HG03108 (cell line): ENCODE measurements around the gene MGP.

Experiments
- ATAC-seq: cut with Tn5 transposase; IDR thresholded peaks from one replicate; pipeline ENCODE4 v1.9.1; 2021; ENCODE audit warnings: moderate library complexity; ENCODE audit not compliant: unreplicated experiment

Gene MGP

GRCh38 chr12:14885718-14886221, at the start of gene MGP:
Gene MGP, minus strand, starts transcription at chr12:14885854. Its CDS starts 63 bp downstream, at chr12:14885791.
- no peak for ATAC-seq

GRCh38 chr12:14935031-14935430, 49.4 kb upstream of the MGP start:
- ATAC-seq, result no peak

GRCh38 chr12:14934511-14934910, 48.9 kb upstream of the MGP start:
- no peak for ATAC-seq

GRCh38 chr12:14931791-14932560, 46.3 kb upstream of the MGP start:
- no peak for ATAC-seq

DNA sequence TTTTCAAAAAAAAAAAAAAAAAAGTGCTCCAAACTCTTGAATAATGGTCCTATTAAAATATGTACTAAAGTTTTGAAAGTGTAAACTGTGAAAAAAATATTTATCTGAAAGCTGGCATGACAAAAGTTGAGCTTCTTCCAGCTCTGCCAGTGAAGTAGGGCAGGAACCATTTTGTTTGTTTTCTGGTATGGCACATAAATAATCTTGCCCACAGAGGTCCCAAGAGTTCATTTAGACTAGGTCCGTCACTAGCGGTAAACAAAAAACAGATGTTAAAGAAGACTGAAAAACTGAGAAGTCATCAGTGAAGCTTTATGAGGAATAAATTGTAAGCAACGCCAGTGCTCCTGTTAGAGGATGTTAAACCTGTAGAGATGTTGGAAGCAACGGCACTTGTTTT, 45.7 kb upstream of the MGP start:
- no peak for ATAC-seq

DNA sequence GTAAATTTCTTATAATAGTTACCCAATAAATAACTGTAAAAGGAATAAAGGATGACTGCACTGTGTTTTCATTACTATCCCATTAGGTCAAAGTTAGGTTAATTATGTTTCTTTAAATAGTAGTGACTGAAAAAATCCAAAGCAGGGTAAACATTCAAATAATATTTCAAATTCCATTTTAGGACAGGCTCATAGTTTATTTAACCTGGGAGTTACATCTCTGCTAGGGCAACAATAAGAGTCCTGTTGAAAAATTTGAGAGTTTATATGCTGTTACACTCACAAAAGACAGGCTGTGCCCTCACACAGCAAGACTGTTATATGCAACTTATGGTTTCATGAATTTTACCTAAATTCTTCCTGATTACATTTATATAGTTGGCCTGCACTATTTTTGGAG, 44.6 kb upstream of the MGP start:
- no peak for ATAC-seq

DNA sequence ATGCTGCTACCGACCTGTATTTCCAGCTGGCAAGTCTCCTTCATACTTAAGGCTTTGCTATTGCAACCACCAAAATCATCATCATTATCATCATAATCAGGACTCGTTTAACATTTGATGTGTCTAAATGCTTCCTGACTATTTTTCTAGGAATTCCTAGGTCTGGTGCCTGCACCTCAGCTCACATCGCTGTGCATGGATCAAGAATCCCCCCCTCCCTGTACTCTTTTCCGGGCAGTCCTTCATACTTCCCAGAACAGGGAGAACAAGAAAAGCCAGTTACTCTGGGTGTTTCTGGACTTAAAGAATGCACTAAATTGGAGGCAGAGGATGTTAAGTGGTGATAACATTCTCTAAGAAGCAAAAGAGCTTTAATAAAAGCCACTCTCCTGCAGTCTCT, 43.3 kb upstream of the MGP start:
- no peak for ATAC-seq

DNA sequence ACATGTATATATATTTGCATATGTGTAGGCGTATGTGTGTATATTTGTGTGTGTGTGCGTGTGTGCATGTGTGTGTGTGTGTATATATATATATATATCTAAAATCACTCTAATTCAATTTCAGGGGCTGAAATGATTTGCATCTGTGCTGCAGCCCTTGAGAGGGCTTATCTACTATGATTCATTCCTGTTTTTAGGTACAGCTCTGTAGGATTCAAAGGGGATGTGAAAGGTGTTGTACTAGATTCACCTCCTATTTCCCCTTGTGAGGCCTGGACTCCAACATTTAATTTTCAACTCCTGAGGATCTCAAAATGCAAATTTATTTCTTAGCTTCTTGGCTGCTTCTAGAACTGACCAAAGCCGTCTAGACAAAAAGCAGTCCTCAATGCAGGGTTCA, 41.6 kb upstream of the MGP start:
- no peak for ATAC-seq

DNA sequence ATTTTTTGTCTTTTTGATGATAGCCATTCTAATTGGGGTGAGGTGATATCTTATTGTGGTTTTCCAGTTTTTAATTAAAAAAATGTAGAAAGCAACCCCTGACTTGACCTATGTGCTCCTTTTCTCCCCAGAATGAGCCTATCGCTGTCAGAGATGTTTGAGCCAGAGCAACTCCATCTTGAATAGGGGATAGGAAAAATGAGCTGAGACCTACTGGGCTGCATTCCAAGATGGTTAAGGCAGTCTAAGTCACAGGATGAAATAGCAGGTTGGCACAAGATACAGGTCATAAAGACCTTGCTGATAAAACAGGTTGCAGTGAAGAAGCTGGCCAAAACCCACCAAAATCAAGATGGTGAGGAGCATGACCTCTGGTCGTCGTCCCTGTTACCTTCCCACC, 38.9 kb upstream of the MGP start:
- ATAC-seq, result no peak

DNA sequence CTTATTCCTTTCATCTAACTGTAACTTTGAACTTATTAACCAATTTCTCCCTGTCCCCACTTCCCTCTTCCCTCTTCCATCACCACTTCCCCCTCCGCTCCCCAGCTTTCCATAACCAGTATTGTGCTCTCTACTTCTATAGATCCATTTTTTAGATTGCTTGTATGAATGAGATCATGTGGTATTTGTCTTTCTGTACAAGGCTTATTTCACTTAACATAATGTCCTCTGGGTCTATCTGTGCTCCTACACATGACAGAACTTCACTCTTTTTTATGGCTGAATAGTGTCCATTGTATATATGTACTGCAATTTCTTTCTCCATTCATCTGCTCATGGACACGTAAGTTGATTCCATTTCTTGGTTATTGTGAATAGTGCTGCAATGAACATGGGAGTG, 38.3 kb upstream of the MGP start:
- no peak for ATAC-seq

GRCh38 chr12:14921218-14921617, 35.6 kb upstream of the MGP start:
- no peak for ATAC-seq

- ATAC-seq, result no peak
Measured at GRCh38 chr12:14920475-14921126, 34.9 kb upstream of the MGP start.

DNA sequence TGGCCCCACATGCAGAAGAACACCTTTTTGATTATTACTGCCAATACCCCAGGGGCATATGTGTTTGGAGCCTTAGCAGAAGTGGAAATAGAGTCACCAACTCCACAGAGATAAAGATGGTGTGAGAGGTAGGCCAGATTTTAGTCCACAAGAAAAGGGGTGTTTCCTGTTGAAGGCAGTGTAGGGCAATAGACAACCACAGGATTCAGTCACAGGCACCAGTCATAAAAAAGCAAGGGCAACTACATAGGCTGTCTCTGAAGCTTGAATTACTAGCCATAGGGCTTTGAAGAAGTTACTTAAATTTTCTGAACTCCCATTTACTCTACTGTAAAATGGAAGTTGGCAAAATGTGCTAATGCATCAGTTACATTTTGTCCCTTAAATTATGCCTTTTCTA, 33.8 kb upstream of the MGP start:
- no peak for ATAC-seq

DNA sequence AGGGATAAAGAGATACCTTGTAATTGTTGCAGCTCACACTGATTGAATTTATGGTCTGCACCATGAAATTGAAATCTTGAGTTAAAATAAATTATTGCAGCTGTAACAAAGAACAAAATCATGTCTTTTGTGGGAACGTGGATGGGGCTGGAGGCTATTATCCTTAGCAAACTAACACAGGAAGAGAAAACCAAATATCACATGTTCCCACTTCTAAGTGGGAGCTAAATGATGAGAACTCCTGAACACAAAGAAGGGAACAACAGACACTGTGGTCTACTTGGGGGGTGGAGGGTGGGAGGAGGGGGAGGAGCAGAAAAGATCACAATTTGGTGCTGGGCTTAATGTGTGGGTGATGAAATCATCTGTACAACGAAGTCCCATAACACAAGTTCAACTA, 30.1 kb upstream of the MGP start:
- no peak for ATAC-seq

DNA sequence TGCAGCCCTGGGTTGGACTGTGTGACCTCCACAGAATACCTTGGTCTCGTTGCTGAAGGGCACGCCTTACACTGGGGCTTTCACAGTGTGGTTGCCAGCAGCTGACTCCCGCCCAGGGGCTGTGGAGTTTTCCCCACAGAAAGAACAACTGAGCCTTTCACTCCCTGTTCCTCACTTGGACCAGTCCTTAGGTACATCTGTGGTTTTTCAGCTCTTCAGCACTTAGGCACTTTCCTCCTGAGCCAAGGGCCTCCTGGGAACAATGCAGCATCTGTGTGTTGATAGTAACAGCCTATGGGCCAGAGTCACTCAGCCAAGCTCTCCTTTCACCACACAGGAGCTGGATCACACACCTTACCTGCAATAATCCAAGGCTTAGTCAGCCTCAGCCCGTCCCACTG, 27.7 kb upstream of the MGP start:
- ATAC-seq, result no peak

DNA sequence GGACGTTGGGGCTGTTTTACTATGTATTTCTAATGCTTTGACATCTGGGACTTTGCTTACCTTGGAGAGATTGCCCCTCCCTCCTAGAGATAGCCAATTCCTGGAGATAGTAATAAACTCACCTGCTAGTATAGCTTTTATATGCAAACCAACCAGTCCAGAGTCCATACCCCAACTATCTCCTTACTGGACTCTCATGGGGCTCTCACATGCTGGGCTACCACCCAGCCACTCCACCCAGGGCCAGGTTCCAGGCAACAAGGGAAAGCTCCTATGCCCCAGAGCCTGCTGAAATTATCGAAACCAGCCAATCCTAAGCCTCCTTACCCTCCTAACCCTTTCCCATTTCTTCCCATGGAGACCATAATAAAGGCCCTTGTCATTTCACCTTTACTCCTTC, 25.5 kb upstream of the MGP start:
- no peak for ATAC-seq

GRCh38 chr12:14910090-14910915, 24.6 kb upstream of the MGP start:
- ATAC-seq, result no peak

GRCh38 chr12:14907953-14908352, 22.3 kb upstream of the MGP start:
- no peak for ATAC-seq

DNA sequence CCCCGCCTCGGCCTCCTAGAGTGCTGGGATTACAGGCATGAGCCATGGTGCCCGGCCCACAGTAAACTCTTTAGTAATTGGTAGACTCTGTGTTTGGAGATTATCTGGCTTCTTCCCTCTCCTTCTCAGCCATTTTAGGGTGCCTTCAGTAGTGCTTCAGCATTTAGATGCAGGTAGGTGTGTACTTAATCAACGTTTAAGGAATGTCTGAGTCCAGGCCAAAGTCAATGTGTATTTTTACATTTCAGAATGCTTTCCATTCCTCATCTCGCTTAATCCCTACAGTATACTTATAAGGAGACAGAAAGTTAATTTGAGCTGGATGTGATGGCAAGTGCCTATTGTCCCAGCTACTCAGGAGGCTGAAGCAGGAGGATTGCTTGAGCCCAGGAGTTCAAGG, 20.5 kb upstream of the MGP start:
- no peak for ATAC-seq

DNA sequence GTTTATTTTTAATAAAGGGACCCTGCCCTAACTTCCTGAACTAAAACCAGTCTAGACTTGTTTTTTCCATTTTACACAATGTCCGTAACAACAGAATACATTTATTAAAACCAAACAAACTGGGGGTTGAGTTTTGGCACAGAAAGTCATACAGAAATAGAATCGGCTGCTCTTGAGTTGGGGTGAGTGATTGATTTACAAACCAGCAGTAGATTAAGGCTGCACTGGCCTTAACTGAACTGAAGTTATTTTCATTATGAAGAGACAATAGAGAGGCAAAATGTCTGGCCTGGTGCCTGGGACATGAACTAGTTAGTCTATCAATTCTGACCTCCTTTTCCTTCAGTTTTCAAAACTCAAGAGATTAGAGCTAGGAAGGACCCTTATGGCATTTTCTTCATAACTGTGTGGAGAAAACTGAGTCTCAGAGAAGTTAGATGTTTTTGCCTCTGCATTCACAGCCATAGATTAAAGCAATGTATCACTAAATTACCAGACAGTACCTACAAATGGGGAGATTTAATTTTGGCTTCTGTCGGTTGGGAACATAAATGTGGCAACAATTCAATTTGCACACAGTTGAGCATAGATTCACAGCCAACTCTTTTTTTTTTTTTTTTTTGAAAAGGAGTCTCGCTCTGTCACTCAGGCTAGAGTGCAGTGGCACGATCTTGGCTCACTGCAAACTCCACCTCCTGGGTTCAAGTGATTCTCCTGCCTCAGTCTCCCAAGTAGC, 19.8 kb upstream of the MGP start:
- no peak for ATAC-seq

DNA sequence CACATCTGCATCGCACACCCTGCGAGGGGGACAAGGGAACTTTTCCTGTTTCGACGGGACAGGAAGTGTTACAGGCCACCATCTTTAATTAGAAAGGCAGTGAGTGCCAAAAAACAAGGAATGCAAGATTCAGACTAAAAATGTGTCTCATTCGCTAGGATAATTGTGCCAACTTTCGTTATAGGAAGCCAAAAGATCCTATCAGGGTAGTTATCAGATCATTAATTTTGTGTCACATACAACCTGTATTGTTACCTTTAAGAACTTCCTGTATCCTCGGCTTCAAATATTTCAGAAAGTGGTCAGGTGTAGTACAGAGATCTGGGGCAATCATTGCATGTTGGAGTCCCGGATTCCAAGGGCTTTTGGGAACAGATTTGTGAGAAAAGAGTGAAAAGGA, 19.2 kb upstream of the MGP start:
- no peak for ATAC-seq
